Ovary (tissue), 3 donors: ENCODE results near the gene ZNF292.

Experiments
- CTCF ChIP-seq, 3 donors: fragments of 450-650 bp in 2 of 3; fragments of 200-600 bp in 1 of 3; IDR thresholded peaks; one replicate each; pipeline versions ENCODE4 v1.5.1 to v1.8.0; 2016 to 2022; ENCODE audit warnings: antibody characterized with exemption in 3 of 3, mild to moderate bottlenecking in 1 of 3
- EP300 ChIP-seq: sonication (generic); formaldehyde crosslinking; IDR thresholded peaks from one replicate; pipeline ENCODE4 v1.6.1; 2017; ENCODE audit warnings: antibody characterized with exemption
- donor health status: DM: no; HTN: no; CAD: no.

- TF ChIP-seq CTCF (IDR thresholded peaks at IDR 0.05): no peak
- TF ChIP-seq EP300: no peak
These were observed 38.4 kb upstream of the ZNF292 start for GRCh38 chr6:87116922-87117321.
